GM19023 (cell line): Measurements from ENCODE around the gene CAMTA1.

Experiments
- ATAC-seq: cut with Tn5 transposase; IDR thresholded peaks from one replicate; pipeline ENCODE4 v1.9.1; 2021; ENCODE audit warnings: mild to moderate bottlenecking, moderate library complexity; ENCODE audit not compliant: unreplicated experiment

CAMTA1 gene

DNA sequence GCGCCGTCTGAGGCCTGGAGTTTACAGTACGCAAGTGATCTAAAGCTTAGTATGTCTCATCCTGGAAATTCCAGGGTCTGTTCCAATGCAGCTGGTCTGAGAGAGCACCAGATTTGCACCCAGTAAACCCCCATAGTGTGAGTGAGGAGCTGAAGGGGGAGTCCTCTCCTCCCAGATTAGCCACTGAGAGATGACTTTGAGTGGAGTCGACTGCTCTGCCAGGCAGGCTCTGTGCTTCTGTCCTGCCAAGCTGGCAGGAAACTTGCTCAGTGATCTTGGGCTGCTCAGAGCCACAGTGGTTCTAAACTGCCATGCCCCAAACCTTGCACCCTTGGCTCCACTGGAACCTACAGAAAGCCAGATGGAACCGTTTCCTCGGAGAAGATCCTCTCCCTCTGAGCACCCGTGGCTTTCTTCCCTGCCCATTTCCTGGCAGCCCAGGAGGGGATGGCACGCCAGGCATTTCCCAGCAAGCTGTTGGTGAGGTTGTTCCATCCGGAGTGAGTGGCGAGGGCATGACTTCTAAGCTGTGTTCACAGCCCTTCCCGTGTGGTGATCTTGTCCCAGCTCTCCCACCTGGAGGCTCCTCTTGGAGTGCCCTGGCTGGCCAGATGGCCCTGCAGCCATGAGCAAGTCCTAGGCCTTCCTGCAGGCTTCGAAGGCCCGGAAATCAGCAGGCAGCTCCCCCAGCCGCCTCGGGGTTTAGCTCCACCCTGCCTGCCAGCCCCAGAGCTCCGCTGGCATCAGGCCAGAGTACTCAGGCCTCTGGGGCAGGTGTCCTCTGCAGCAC, 859.9 kb downstream of the CAMTA1 start:
- no peak for ATAC-seq

DNA sequence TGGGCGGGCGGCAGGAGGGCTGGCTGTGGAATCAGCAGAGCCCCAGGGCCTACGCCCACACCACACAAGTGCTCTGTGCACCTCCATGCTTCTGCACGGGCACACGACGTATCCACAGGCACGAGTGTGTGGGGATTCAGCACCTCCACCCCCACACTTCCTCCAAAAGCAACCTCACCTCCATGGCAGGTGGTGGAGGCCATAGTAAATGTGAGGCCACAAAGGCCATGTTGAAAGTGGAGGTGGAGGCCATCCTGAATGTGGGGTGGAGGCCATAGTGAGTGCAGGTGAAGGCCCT, 860.4 kb downstream of the CAMTA1 start:
- ATAC-seq = no peak

DNA sequence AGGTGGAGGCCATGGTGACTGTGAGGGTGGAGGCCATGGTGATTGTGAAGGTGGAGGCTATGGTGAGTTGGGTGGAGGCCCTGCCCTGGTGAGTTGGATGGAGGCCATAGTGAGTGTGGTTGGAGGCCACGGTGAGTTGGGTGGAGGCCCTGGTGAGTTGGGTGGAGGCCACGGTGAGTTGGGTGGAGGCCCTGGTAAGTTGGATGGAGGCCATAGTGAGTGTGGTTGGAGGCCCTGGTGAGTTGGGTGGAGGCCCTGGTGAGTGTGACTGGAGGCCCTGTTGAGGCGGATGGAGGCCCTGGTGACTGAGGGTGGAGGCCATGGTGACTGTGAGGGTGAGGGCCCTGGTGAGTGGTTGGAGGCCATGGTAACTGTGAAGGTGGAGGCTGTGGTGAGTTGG, 860.9 kb downstream of the CAMTA1 start:
- no peak for ATAC-seq

DNA sequence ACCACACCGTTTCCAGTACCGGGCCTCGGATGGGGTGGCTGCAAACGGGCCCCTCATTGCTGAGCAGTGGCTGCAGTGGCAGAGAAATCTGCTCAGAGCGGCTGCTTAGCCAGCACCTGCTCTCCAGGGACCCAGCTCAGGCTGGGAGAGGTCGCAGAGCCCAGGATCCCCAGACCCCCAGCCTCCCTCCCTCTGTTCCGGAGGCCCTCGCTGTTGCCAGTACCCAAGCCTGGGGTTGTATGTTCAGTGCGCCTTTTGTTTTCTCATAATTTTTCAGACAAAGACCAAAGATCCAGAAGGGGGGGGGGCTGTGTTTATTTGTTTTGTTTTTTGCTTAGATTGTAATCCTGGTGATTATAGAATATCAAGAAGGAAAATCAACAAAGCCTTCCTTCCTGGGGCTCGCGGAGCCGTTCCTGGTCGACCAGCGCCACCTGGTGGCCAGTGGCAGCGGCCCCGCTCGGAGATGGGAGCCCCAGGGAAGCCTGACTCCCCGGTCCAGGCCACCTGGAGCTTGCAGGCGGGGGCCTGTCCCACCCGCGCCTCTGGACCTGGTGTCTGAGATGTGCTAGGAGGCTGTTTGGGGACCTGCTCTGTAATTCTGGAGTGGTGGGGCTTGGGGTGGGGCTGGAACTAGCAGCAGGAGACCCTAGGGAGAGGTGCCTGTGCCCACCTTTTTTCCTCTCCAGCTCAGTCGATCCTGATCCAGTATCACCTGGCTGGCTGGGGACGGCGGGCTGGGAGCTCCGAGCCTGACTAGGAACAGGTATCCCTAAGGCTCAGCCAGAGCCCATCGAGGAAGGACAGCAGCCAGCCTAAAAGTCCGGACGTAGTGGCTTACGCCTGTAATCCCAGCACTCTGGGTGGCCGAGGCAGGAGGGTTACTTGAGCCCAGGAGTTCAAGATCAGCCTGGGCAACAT, 862.0 kb downstream of the CAMTA1 start:
- no peak for ATAC-seq

DNA sequence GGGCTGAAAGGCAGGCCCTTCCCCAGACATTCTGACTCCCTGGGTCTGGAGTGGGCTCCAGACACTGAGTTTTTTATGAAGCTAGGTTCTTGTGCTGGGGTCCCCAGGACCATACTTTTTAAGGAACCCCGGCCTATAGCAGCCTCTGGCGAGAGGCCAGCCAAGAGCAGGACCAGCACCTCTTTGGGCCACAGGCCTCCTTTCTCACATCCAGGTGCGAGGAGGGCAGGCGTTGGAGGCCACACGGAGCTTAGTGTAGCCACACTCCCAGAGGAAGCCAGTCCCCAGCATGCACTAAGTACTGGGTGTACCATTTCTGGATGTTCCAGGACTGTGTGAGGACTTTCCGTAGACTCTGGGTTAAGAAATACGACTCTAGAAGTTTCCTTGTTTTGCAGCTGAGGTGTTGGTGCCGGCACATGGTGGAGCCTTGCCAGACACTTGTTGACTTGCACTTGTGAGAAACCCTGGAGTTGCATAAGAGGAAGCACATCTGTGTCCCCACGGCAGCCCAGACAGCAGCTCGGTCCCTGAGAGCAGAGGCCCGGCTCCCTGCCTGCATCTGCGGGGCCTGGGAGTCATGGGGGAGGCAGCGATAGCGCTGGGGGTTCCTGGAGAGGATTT, 863.6 kb downstream of the CAMTA1 start:
- ATAC-seq = no peak

DNA sequence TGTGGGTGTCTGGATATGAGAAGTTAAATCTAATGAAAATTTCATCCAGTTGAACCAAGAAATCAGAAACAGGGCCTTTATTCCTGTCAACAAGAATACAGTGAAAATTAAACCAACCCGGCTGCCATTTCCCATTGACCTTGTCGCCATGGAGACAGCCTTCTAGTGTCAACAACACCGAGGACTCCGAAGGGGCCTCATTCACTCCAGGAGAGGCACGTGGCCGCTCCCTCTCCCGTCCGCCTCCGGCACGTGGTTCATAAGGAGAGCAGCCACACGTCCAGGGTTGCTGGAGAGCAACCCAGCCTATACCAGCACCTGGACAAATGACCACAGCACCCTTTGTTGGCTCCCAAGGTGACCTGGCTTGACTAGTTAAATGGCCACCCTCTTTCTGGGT, 865.5 kb downstream of the CAMTA1 start:
- no peak for ATAC-seq

DNA sequence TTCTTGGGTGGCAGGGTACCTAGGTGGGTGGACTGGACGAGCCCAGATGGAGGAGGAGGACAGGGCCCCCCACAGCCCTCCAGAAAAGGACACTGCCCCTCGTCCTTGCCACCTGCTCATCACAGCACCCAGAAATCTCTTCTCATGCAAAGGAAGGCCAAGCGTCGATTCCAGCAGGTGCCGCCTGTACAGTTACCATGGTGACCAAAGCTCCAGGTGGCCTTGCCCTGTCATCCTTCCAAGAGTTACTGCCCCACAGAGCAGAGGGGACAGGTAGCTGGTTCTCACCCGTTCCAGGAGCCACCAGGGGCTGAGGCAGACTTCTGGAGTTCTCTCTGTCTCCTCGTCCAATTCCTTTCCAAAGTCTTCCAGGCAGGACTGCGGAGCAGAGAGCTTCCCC, 865.9 kb downstream of the CAMTA1 start:
- no peak for ATAC-seq

DNA sequence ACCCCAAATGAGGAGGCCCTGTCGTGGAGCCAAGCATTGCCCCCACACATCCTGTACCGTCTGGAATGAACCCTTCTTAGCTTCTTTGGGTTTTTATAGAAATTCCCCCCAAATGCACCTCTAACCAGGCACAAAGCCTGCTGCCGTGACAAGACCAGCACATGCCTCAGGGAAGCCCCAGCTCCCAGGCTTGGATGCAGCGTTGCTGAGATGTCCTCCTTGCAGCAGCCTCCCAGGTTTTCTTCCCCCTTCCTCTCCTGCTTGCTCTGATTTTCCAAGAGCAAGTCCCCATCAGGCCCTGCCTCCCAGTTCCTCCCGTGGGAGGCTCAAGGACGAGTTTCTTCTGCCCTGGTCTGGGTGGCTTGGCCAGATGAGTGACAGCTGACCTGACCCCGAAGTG, 866.8 kb downstream of the CAMTA1 start:
- ATAC-seq = no peak

DNA sequence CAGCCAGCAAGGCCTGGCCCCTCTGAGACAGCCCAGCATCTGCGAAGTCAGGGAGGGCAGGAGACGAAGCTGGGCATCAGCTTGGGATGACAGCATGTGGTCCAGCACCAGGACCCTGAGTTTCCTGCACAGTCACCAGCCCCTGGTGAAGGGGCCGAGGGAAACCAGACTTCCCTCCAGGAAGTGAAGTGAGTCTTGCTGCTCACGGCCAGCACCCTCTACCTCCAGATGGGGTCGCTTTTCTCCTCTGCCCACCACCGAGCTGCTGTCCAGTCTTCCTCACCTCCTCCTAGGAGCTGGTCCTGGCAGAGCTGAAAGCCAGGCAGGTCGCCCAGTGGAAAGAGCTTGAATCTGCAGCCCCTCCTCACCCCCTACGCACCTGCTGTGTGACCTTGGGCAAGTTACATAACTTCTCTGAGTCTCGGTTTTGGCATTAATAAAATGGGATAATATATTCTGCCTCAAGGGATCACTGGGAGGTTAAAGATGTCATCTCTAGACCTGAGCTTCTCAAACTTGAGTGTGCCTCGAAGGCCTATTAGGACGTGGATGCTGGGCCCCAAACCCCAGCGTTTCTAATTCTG, 867.4 kb downstream of the CAMTA1 start:
- no peak for ATAC-seq

DNA sequence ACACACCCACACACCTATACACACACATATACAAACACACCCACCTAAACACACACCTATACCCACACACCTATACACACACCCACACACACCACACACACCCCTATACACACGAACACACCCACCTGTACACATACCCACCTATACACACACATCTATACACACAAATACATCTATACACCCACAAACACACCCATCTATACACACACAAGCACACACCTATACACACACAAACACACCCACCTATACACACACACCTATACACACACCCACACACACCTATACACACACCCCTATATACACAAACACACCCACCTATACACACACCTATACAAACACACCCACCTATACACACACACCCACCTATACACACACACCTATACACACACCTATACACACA, 869.5 kb downstream of the CAMTA1 start:
- ATAC-seq = no peak

DNA sequence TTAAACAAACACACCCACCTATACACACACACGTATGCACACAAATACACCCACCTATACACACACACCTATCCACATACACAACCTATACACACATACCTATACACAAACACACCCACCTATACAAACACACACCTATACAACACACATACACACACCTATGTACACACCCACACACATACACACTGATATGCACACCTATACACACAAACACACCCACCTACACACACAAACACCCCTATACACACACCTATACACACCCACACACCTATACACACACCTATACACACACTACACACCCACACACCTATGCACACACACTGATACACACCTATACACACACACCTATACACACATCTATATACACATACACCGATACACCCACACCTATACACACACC, 870.1 kb downstream of the CAMTA1 start:
- no peak for ATAC-seq

DNA sequence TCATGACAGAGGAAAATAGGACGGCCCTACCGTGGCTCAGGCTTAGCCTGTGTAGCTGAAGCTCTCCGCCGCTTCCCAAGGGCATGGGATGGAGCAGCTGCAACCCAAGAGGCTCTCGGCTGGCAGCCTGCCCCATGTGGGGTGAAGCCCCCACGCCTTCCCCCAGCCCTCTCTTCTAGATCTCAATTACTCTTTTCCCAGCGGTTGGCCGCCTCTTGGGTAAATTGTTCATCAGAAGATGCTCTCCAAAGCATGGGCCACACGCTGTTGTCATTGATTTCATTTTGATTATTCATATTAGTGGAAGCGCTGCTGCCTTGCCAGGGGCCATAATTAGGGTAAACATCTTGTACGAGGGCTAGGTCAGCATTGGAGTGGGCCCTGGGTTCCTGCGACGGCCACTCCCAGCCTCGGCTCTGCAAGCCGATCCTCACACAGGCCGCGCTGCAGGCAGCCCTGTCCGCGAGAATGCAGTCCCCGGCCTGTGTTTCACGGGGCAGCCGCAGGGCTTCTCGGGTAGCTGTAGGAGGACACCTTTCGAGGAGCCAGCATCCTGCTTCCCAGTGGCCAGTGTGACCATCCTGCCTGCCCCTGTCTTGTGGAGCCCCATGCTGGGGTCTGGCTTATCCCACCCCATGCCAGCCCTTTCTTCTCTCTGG, 871.4 kb downstream of the CAMTA1 start:
- ATAC-seq = no peak

DNA sequence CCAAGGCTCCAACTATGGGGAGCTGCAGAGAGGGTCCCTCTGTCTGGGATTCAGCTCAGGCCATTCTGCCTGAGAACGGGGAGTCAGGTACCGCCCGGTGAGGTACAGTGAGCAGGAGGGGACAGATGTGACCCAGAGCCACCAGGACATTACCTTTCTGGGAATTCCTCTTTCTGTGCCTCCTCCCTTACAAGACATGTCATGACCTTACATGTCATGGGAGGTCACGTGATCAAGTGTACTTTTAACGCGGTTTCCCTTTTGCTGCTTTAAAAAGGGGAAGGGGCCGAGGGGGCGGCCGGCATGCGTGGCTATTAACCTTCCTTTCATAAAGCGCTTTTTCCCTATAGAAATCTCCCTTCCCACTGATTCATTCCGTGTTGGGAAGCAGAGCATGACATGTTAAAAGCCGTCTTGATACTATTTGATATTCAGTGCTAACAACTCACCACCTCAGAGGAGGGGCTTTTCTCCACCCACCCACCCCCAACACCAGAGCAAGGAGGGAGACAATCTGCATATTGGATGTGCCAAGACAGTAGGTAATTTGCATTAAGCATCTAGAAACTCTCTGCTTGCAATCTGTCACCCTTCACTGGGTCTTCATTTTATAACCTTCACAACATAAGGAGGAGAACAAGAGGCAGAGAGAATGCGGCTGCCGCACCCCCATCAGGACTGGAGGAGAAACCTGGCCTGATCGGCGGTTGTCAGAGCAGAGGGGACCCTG, 872.2 kb downstream of the CAMTA1 start:
- no peak for ATAC-seq

DNA sequence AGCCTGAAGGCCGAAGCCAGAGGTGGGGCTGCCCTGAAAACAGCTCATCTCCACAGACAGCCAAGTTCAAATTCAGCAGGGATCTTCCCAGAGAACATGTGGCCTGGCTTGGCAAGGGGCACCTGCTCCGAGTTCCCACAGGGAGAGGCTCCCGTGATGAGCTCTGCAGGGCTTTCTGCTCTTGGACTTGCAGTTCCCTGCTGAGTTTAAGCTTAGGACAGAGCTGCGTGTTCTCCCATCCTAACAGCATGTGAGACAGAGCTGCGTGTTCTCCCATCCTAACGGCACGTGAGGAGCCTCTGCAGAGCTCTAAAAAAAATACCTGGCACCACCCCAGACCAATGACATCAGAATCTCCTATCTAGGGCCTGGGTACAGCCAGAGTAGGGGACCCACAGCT, 872.8 kb downstream of the CAMTA1 start:
- ATAC-seq = no peak

DNA sequence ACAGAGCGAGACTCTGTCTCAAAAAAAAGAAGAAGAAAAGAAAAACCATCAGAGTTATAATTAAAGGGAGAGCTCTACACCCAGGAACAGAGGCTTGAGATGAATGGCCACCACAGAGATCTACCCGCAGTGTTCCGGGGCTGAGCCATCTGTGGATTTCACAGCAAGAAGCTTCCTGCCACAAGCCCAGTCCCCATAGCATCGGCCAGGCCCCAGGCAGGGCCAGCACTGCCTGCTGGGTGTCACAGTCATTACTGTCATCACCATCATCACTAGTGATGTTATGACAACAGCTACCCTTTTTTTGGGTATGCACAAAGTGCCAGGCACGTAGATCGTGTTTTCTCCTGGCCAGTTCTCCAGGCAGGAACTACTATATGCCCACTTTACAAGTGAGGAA, 874.3 kb downstream of the CAMTA1 start:
- no peak for ATAC-seq

DNA sequence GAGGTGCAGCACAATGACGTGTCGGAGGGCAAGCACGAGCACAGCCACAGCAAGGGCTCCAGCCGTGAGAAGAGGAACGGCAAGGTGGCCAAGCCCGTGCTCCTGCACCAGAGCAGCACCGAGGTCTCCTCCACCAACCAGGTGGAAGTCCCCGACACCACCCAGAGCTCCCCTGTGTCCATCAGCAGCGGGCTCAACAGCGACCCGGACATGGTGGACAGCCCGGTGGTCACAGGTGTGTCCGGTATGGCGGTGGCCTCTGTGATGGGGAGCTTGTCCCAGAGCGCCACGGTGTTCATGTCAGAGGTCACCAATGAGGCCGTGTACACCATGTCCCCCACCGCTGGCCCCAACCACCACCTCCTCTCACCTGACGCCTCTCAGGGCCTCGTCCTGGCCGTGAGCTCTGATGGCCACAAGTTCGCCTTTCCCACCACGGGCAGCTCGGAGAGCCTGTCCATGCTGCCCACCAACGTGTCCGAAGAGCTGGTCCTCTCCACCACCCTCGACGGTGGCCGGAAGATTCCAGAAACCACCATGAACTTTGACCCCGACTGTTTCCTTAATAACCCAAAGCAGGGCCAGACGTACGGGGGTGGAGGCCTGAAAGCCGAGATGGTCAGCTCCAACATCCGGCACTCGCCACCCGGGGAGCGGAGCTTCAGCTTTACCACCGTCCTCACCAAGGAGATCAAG, 878.3 kb downstream of the CAMTA1 start:
- ATAC-seq = no peak

DNA sequence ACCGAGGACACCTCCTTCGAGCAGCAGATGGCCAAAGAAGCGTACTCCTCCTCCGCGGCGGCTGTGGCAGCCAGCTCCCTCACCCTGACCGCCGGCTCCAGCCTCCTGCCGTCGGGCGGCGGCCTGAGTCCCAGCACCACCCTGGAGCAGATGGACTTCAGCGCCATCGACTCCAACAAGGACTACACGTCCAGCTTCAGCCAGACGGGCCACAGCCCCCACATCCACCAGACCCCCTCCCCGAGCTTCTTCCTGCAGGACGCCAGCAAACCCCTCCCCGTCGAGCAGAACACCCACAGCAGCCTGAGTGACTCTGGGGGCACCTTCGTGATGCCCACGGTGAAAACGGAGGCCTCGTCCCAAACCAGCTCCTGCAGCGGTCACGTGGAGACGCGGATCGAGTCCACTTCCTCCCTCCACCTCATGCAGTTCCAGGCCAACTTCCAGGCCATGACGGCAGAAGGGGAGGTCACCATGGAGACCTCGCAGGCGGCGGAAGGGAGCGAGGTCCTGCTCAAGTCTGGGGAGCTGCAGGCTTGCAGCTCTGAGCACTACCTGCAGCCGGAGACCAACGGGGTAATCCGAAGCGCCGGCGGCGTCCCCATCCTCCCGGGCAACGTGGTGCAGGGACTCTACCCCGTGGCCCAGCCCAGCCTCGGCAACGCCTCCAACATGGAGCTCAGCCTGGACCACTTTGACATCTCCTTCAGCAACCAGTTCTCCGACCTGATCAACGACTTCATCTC, 879.1 kb downstream of the CAMTA1 start:
- ATAC-seq = no peak

DNA sequence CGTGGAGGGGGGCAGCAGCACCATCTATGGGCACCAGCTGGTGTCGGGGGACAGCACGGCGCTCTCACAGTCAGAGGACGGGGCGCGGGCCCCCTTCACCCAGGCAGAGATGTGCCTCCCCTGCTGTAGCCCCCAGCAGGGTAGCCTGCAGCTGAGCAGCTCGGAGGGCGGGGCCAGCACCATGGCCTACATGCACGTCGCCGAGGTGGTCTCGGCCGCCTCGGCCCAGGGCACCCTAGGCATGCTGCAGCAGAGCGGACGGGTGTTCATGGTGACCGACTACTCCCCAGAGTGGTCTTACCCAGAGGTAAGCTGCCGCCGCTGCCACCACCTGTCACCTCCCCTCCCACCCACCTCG, 879.6 kb downstream of the CAMTA1 start:
- no peak for ATAC-seq

DNA sequence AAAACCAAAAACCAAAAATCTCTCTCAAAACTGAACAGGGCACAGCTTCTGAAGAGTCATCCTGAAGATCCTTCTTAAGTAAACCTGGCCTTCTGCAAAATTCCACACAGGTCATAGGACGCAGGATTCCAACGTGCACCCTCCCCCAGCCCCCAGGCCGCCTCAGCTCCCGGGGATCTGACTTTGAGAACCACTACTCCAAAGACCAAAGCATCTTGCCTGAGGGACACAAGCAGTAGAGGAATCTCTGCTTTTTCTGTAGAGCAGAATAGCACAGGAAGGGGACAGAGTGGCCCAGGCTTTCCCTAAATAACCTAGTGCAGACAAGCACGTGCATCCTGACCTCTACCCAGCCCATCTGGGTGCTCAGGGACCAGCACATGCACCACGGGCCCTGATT, 881.0 kb downstream of the CAMTA1 start:
- no peak for ATAC-seq
